ENCODE measurements around the gene CHI3L1. TPM values are rescaled to one million over a fixed set of nuclear protein-coding genes. Genes with fewer than 3 reads are reported as not detected.

CHI3L1 gene
- total and polyA plus RNA-seq, 2 donors (not counting 1 experiment from before 2014, with no cell fraction given), result 0.15 TPM; not detected in 1

DNA sequence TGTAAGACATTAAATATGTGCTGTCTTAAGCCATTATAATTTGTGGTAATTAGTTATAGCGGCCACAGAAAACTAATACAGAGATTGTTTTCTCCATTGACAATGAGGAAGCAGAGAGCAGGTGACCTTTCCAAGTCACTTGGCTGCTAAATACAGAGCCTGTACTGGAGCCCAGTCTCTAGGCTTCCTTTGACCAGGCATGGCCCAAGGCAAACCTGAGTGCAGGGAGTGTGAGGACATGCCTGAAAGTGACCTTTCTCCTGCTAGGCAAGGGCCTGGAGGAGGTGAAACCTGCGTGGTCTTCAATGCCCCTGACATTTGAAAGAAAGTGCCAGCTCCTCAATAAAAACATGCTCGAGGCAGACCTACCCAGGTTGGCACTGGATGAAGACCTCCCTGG is 12.5 kb upstream of the CHI3L1 start:
- H3K79me2 ChIP-seq (ENCODE audit: control insufficient read depth, insufficient read depth, low read length), result no peaks in the 10 kb centered on the region
- no peak overlapping the region for H3K27ac ChIP-seq (ENCODE audit: low read length in 2 of 2)
- H3K27ac Mint-ChIP-seq, result no peak overlapping the region
- H3K4me3 ChIP-seq (ENCODE audit: control extremely low read depth in 1 of 5, extremely low read depth in 1 of 5, insufficient read depth in 1 of 5, low read depth in 2 of 5, low read length in 4 of 5), result no peak overlapping the region
- no peak overlapping the region for H3K4me2 ChIP-seq (replicated peaks; ENCODE audit: low read depth, low read length, poor library complexity, severe bottlenecking)
- ChIA-PET POLR2A (no interaction called here), CTCF (interaction anchor here (1.0 kb wide), 1 partner anchor 159 kb away, joined by 3 read pairs; no protein-coding TSS in a partner anchor)
- H3K4me3 Mint-ChIP-seq, result no peak overlapping the region
- ATAC-seq (ENCODE audit: low read depth) (no peak), DNase-seq (no peak)
- no peaks in the 10 kb centered on the region for H3K9me3 ChIP-seq (ENCODE audit: control extremely low read depth in 1 of 3, control insufficient read depth in 2 of 3, insufficient read depth in 1 of 3, low read length in 2 of 3)
- H3K27me3 Mint-ChIP-seq, result peaks cover 44% of the 10 kb centered on the region
- H4K20me1 ChIP-seq (ENCODE audit: control insufficient read depth, insufficient read depth, low read length, poor library complexity, severe bottlenecking), result no peaks in the 10 kb centered on the region
- no peaks in the 10 kb centered on the region for H3K36me3 ChIP-seq (replicated peaks in 1 of 2; ENCODE audit: control extremely low read depth in 1 of 2, control insufficient read depth in 1 of 2, extremely low read depth in 1 of 2, insufficient read depth in 2 of 2, low read length in 1 of 2)
- intact Hi-C loops (cut with micrococcal nuclease), result no loop called here
- no peak overlapping the region for H3K9ac ChIP-seq (ENCODE audit: low read length)
- H2AFZ ChIP-seq (ENCODE audit: insufficient read depth, low read depth, low read length, poor library complexity, severe bottlenecking), result no peak overlapping the region
- no peaks in the 10 kb centered on the region for H3K9me3 Mint-ChIP-seq (ENCODE audit: insufficient read depth)
- H3K4me1 Mint-ChIP-seq, result no peaks in the 10 kb centered on the region
- H3K4me1 ChIP-seq (ENCODE audit: control insufficient read depth in 2 of 2, insufficient read depth in 2 of 2, low read length in 2 of 2), result no peaks in the 10 kb centered on the region
- 81% methylated on average over 2 of the region's 3 CpGs for WGBS (ENCODE audit: insufficient coverage)
- H3K27me3 ChIP-seq (replicated peaks in 1 of 4; ENCODE audit: control extremely low read depth in 1 of 4, control insufficient read depth in 3 of 4, insufficient read depth in 4 of 4, low read length in 3 of 4), result peaks cover 0 to 9% (median 1%) of the 10 kb centered on the region in 4 experiments
- TF ChIP-seq EZH2 (IDR thresholded peaks at IDR 0.05; ENCODE audit: borderline replicate concordance, insufficient read depth, low read depth, low read length, poor library complexity, severe bottlenecking), result no peak
- TF ChIP-seq CTCF (IDR thresholded peaks at IDR 0.05), result no peak

DNA sequence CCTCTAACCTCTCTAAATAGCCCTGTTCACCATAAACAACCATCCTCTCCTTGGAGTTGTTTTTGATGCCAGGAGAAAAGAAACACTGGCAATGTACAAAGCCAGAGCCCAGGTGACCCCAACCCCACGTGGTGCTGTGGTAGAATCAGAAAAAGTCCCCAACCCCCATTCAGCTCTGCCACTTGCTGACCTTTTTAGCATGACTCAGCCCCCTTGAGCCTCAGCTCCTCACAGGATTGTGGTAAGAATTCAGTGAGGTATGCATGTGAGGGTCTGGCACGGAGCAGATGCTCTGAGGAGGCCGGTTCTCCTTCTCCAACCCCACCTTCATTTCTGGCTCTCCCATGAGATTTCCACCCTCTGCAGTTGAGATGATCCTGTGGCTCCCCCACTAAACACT is 11.1 kb upstream of the CHI3L1 start:
- Mint-ChIP-seq H3K27me3 (peaks cover 33% of the 10 kb centered on the region), H3K27ac (no peak overlapping the region), H3K9me3 (ENCODE audit: insufficient read depth) (no peaks in the 10 kb centered on the region), H3K4me1 (no peaks in the 10 kb centered on the region), H3K4me3 (no peak overlapping the region)
- Histone ChIP-seq H3K9ac (ENCODE audit: low read length) (no peak overlapping the region), H4K20me1 (ENCODE audit: control insufficient read depth, insufficient read depth, low read length, poor library complexity, severe bottlenecking) (no peaks in the 10 kb centered on the region), H3K36me3 (replicated peaks in 1 of 2; ENCODE audit: control extremely low read depth in 1 of 2, control insufficient read depth in 1 of 2, extremely low read depth in 1 of 2, insufficient read depth in 2 of 2, low read length in 1 of 2) (no peaks in the 10 kb centered on the region), H3K79me2 (ENCODE audit: control insufficient read depth, insufficient read depth, low read length) (no peaks in the 10 kb centered on the region), H3K27me3 (replicated peaks in 1 of 4; ENCODE audit: control extremely low read depth in 1 of 4, control insufficient read depth in 3 of 4, insufficient read depth in 4 of 4, low read length in 3 of 4) (peaks cover 0 to 9% (median 1%) of the 10 kb centered on the region in 4 experiments), H3K27ac (ENCODE audit: low read length in 2 of 2) (no peak overlapping the region), H3K4me2 (replicated peaks; ENCODE audit: low read depth, low read length, poor library complexity, severe bottlenecking) (no peak overlapping the region), H2AFZ (ENCODE audit: insufficient read depth, low read depth, low read length, poor library complexity, severe bottlenecking) (no peak overlapping the region), H3K4me1 (ENCODE audit: control insufficient read depth in 2 of 2, insufficient read depth in 2 of 2, low read length in 2 of 2) (no peaks in the 10 kb centered on the region), H3K4me3 (ENCODE audit: control extremely low read depth in 1 of 5, extremely low read depth in 1 of 5, insufficient read depth in 1 of 5, low read depth in 2 of 5, low read length in 4 of 5) (no peak overlapping the region), H3K9me3 (ENCODE audit: control extremely low read depth in 1 of 3, control insufficient read depth in 2 of 3, insufficient read depth in 1 of 3, low read length in 2 of 3) (peaks cover 0 to 4% (median 0%) of the 10 kb centered on the region in 3 donors)
- ATAC-seq (ENCODE audit: low read depth), result no peak
- ChIA-PET CTCF (no interaction called here), POLR2A (no interaction called here)
- WGBS (ENCODE audit: insufficient coverage), result no CpG with 5 or more reads among the region's 3 CpGs
- TF ChIP-seq EZH2 (IDR thresholded peaks at IDR 0.05; ENCODE audit: borderline replicate concordance, insufficient read depth, low read depth, low read length, poor library complexity, severe bottlenecking) (no peak), CTCF (IDR thresholded peaks at IDR 0.05) (no peak)
- DNase-seq, result no peak
- intact Hi-C loops (cut with micrococcal nuclease), result no loop called here

Measured in B cell (primary cell).